GM04503 (cell line): ENCODE data around the gene TIMM17B.
"Not testable (repeated sequence)": the region's sequence is repeated elsewhere in the genome, so short reads cannot be mapped to it uniquely, and the experiment has no call there.

ENCODE experiments used
- DNase-seq: peaks from one replicate; pipeline ENCODE4 v3.0.0-alpha.2; 2012; ENCODE audit warnings: low read depth

TIMM17B gene

DNA sequence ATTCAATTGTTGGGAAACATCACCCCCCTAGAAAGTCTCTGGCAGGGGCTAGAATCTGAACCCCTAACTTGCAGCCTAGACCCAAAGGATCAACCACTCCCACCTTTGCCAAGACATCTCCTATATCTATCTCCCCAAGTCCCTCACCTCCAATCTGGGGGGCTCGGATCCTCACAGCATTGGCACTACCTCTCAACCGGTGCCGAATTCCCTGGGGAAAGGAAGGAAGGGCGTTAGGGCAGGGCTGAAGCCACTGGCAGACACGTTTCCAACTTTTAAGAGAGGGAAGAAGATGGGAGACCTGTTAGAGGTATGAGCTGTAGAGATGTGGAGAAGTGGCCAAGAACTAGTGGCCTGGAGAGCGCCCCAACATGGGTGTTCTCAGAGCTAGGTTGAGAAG is 2.7 kb downstream of the TIMM17B start:
- no peak for DNase-seq

DNA sequence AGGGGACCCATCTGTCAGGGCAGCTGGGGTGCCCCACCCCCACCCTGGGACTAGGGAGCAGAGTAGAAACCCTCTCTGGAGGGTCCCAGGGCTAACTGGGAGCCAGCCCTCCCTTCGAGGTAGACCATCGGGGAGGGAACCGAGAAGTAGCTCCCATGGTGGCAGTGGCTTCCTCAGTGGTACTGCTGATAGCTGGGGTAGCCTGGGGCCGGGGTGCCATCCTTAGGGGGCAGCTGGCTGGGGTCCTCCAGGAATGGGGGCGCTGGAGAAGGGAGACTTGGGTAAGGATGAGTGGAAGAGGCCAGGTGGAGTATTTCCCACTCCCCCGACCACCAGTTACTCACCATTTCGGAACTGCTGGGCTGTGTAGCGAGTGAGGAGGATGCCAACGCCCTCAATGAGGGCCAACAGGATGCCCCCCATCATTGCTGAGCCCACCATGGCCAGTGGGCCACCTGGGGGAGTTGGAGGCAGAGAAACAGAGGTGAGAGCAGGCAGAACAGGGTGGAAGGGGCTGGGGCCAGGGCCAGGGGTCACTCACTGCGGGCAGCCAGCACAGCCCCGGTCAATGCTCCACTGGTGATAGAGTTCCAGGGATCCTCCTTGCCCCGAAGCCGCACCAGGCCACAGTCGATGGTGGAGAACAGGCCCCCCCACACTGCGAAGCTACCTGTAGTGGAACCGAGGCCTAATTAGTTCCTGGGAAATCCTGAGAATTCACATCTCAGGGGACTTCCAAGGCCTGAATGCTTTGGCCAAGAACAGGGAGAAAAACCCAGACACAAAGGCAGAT is 3.8 kb downstream of the TIMM17B start:
- DNase-seq, result no peak

DNA sequence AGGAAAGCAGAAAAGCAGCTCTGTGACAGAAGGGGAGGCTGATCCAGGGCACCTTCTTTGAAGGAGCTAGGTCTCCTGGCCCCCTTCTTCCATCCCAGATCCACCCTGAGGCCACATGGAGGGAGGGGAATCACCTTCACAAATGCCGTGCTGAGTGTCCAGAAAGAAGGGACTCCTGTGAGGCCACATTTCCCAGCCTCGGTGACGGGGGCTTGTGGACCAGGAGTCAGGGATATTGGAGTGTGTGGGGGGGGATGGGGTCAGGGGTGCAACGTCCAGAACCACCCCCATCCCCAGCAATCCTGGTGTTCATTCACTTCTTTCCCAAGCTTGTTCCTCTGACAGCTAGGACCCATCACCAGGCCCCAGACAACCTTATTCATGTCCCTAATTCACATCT is 4.7 kb downstream of the TIMM17B start:
- no peak for DNase-seq

DNA sequence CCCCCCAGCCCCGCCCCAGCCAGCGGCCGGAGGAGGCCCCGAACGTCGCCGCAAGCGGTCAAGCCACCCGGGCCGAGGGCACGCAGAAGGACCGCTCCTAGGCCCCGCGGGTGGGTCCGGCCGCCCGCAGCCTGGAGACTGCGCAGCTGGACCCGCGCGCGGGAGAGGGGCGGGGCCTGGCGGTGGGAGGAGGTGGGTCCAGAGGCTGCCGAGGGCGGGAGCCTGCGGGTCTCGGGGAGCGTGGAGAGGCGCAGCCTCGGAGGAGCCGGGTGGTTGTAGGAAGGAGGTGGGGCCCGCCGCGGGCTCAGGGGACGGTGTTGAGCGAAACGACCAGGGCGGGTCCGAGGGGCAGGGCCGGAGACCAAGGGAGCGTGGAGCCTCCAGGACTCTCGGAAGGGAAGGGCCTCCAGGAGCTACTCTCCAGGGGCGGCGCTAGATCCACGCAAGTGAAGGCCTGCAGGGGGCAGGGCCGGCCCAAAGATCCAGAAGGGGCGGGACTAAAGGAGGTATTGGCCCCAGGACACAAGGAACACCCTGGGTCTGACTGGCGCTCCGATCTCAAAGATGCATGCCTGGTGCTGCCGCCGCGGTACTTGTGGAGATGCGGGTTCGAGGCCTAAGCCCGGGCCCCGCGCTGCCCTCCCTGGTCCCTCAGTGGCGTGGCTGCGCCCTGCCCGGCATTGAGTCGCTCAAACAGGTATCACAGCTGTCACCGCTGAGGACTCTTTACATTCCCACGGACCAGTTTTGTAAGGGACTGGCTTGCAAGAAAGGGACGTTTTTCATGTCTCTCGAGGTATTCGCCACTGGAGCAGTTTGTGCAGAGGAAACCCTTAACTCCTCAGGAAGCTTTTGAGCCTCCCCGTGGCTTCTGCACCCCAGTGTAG is 5.9 kb downstream of the TIMM17B start:
- DNase-seq, result peak; percentile 50

DNA sequence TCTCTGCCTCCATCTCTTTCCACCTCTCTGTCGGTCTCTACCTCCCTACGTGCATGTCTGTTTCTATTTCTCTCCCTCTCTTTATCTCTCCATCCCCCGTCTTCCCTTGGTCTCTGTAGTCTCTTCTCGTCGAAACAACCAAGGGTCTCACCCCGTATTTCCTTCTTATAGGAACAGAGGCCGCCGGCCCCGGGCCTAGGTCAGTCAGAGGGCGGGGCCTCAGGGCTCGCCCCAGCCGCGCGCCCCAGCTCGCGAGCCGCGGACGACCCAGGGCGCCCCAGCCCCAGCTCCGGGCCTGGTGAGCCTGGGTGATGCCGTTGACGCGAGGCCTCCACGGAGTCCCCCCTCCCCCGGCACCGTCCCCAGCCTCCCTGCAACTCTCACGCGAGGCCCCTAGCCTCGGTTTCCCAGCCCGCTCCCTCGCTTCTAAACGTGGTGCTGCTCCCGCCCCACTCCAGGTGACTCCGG is 6.6 kb downstream of the TIMM17B start:
- no peak for DNase-seq

DNA sequence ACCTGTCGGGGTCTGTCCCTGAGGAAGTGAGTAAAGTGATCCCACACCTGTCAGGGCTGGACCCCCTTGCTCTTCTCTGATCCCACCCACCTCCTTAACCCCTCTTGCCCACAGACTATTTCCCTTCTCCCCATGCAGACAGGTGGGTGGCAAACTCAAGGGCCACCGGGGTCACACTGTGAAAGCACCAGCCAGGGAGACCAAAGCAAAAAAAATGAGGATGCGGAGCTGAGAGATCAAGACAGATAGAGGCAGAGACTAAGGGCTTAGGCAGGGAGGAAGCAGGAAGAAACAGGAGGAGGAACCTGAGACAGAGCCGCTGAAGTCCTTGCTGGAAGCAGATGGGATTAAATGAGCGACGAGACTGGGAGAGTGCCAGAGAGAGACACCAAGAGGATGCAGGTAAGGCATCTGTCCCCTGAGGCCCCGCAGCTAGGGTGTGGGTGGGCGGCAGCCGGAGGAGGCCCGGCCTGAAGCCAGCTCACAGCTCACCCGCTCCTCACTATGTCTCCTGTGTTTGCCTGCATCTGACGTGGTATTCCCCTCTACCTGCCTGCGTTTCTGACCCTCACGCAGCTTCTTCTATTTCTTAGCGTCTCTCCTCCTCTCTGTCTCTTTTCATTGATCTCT is 7.2 kb downstream of the TIMM17B start:
- DNase-seq, result no peak

DNA sequence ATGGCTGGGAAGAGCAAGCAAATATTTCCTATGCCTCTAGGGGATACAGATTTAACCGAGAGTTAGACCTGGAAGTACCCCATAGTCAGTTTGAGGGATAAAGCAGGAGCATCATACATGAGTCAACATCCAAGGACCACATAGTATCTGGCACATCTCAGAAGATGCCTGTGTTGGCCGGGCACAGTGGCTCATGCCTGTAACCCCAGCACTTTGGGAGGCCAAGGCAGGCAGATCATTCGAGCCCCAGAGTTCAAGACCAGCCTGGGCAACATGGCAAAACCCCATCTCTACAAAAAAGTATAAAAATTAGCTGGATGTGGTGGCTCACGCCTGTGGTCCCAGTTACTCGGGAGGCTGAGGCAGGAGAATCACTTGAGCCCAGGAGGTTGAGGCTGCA is 11.0 kb downstream of the TIMM17B start:
- DNase-seq, result not testable (repeated sequence)

DNA sequence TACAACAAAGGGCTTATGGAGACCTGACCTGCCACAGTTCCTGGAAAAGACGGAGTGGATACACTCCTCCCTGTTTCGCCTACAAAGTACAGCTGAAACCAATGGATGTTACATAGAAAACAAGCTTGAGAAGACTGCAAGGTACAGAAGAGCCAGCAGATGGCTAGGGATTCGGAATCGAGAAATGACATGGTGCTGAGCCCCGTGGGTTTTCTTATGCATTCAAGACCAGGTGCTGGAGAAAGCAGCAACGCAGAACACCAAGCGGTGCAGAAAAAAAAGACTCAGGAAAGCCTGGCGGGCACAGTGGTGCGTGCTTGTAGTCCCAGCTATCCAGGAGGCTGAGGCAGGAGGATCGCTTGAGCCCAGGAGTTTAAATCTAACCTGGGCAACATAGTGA is 13.8 kb downstream of the TIMM17B start:
- no peak for DNase-seq

DNA sequence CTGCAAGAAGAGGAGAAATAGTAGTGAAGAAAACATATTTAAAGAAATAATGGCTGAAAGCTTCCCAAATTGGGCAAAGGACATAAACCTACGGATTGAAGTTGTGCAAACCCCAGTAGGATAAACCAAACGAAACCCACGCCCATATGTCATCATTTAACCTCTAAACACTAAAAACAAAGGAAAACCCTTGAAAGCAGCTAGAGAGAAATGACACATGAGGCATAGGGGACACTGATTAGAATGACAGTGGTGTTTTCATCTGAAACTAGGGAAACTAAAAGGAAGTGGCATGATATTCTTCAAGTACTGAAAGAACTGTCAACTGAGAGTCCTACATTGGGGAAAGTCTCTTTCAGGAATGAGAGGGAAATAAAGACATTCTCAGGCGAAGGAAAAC is 20.6 kb downstream of the TIMM17B start:
- DNase-seq, result not testable (repeated sequence)

DNA sequence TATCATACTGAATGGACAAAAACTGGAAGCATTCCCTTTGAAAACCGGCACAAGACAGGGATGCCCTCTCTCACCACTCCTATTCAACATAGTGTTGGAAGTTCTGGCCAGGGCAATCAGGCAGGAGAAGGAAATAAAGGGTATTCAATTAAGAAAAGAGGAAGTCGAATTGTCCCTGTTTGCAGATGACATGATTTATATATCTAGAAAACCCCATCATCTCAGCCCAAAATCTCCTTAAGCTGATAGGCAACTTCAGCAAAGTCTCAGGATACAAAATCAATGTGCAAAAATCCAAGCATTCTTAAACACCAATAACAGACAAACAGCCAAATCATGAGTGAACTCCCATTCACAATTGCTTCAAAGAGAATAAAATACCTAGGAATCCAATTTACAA is 25.6 kb downstream of the TIMM17B start:
- DNase-seq, result not testable (repeated sequence)

DNA sequence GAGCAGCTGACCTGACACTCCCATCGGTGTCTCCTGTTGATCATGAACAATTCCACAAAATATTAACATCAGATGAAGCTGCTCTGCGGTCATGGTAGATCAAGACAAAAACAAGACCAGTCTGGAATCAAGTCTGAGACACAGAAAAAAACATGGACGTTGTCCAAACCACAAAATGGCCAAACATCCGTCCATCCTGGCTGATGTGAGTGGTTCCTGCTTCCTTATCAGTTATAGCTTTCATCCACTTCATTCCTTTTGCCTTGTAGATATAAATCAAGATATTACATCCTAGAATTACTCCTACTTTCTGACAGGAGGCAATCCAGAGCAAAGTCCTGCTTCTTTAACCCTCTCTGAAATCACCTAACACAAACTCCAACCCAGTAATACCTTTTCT is 33.4 kb downstream of the TIMM17B start:
- peak; percentile 15 for DNase-seq

DNA sequence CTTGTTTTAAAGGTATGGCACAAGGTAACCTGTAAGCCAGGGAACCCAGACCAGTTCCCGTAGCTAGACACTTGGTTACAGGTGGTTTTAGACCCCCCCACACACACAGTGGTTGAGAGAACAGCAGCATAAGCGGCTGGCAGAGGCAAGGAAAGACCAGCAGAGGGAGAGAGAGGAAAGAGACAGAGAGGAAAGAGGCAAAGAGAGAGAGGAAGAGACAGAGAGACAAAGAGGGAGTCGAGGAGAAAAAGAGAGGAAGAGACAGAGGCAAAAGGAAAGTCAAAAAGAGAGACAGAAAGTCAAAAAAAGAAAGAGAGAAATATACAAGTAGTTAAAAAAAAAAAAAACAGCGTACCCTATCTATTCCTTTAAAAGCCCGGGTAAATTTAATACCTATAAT is 42.7 kb downstream of the TIMM17B start:
- DNase-seq, result no peak

DNA sequence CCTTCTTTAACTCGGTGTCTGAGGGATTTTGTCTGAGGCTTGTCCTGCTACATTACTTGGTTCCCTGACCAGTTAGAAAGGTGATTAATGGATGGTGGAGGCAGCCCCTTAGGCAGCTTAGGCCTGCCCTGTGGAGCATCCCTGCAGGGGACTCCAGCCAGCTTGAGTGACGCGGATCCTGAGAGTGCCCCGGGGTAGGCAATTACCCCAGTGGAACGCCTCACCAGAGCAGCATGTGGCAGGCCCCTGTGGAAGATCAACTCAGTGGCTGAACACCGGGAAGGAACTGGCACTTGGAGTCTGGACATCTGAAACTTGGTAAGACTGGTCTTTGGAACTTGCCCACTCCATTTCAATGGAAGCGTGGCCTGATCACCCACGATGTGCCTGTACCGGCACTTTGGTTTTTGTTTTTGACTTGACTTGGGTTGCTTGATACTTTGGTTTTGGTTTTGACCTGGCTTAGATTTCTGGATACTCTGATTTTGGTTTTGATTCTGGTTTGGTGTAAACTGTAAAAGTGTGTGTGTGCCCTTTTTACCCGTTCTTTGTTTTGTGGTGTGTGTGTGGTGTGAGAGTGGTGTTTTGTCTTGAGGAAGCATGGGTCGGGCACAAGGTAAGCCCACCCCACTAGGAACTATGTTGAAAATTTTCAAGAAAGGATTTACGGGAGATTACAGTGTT is 43.3 kb downstream of the TIMM17B start:
- DNase-seq, result not testable (repeated sequence)

DNA sequence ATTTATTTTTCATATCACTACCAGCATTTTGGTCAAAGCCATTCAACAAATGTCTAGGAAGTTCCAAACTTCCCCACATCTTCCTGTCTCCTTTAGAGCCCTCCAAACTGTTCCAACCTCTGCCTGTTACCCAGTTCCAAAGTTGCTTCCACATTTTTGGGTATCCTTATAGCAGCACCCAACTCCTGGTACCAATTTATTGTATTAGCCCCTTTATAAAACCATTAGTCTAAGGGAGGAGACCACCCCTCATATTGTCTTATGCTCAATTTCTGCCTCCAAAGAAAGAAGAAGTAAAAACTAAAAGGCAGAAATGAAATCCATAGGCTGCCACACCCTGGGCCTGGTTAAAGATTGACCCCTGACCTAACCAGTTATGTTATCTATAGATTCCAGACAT is 44.1 kb downstream of the TIMM17B start:
- DNase-seq, result not testable (repeated sequence)

DNA sequence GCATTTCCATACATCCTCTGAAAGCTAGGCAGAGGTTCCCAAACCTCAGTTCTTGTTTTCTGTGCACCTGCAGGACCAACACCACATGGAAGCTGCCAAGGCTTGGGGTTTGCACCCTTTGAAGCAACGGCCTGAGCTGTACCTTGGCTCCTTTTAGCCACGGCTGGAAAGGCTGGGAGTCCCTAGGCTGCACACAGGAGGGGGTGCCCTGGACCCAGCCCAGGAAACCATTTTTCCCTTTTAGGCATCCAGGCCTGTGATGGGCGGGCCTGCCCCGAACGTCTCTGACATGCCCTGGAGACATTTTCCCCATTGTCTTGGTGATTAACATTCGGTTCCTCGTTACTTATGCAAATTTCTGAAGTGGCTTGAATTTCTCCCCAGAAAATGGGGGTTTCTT is 44.7 kb downstream of the TIMM17B start:
- DNase-seq, result no peak

DNA sequence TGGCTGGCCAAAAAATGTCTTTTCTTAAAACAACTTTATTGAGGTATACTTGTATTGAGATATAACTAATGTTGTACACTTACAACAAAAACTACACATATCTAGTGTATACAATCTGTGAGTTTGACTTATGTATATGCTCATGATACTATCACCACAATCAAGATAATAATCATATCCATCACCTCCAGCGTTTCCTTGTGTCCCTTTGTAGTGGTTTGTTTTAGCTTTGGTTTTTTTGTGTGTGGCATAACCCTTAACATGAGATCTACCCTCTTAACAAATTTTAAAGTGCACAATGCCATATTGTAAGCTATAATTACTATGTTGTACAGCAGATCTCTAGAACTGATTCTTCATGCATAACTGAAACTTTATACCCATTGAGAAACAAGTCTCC is 48.7 kb downstream of the TIMM17B start:
- DNase-seq, result no peak
